ENCODE data around the gene ORC4.
"Not testable (repeated sequence)": the region's sequence is repeated elsewhere in the genome, so short reads cannot be mapped to it uniquely, and the experiment has no call there.

ORC4 gene

DNA sequence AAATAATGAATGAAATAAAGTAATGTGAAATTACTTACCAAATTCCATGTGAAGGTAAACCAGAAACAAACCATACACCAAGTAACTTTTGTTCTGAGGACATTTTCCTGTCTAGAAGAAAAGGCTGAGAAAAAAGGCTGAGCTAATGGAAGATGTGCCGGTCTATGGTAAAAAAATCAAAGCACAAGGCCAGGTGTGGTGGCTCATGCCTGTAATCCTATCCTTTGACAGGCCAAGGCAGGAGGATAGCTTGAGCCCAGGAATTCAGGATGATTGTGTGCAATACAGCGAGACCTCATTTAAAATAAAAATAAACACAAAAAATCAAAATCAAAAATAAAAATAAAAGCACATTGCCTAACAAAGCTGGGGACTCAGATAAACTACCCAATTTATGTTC is 6.7 kb downstream of the ORC4 start:
- DNase-seq, result no peak

DNA sequence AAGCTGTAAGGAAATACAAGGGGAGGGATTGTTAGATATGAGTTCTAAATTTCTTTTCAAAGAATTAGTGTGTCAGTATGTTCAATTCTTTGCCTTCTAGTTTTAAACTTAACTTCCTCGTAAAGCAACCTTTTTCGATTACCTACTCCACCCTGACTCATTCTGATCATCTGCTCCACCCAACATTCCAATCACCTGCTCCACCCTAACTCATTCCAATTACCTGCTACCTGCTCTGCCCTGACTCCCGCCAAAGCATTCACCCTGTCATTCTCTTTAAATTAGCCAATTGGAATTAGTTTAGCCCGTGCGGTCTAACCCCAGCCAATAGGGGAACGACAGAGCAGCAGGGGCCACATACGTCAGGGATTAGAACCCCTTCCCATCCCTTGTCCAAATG is 12.1 kb downstream of the ORC4 start:
- DNase-seq, result not testable (repeated sequence)

DNA sequence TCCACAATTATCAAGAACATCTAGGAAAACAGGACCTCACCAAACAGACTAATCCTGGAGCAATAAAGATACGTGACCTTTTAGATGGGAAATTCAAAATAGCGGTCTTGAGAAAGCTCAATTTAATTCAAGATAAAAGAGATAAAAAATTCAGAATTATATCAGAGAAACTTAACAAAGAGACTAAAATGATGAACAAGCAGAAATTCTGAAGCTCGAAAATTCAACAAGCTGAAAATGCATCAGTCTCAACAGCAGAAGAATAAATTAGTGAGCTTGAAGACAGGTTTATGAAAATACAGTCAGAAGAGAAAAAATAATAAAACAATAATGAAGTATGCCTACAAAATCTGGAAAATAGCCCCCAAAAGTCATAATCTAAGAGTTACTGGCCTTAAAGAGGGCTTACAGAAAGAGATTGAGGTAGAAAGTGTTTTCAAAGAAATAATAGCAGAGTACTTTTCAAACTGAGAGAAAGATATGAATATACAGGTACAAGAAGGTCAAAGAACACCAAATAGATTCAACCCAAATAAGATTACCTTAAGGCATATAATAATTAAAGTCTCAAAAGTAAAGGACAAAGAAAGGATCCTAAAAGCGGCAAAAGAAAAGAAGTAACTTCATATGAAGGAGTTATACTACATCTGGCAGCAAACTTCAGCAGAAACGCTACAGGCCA is 13.2 kb downstream of the ORC4 start:
- DNase-seq, result no peak

DNA sequence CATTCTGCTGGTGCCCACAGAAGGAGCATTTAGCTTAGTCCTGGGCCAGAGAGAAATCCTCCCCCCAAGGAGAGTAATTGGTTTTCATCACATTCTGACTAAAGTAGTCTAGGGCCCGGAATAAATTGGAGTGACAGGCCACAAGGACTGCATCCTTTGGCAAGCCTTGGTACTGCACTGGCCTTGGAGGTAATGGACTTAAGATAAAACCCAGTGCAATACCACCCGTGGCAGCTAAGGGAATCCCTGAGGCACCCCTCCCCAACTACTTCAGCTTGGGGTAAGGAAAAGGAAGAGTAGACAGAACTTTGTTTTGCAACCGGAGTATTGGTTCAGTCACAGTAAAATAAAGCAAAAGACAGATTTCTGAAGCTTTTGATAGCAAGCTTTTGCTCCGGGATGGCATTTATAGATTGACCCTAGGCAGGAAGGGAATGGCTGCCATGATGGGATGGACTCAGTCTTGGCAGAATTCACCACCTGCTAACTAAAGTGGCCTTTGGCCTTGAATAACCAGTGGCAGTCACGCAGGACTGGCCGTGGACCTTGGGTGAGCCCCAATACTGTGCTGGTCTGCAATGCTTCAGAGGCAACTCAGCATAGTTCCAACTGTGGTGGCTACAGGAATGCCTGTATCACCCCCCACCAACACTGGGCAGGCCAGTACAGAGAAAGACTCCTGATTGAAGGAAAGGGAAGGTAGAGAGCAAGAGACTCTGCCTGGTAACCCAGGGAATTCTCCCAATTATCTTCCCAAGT is 14.1 kb downstream of the ORC4 start:
- DNase-seq, result no peak

DNA sequence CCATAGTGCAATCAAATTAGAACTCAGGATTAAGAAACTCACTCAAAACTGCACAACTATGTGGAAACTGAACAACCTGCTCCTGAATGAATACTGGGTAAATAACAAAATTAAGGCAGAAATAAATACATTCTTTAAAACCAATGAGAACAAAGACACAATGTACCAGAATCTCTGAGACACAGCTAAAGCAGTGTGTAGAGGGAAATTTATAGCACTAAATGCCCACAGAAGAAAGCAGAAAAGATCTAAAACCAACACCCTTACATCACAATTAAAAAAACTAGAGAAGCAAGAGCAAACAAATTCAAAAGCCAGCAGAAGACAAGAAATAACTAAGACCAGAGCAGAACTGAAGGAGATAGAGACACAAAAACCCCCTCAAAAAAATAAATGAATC is 18.1 kb downstream of the ORC4 start:
- DNase-seq, result not testable (repeated sequence)

DNA sequence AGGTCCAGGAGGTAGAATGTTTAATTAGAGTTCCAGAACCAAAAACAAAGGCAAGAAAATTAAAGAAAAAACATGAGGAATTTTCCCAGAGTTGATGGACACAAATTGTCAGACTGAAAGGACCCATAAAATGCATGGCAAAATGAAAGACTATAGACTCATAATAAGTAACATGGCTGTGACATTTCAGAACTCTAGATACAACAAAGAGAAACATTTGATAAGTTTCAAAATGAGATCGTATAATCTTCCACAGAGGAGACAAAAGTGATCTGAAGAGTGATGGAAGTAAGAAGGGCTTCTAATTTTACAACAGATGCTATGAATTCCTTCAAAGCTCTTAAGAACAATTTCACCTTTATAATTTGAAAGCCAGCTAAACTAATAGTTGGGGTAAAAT is 20.4 kb downstream of the ORC4 start:
- no peak for DNase-seq

DNA sequence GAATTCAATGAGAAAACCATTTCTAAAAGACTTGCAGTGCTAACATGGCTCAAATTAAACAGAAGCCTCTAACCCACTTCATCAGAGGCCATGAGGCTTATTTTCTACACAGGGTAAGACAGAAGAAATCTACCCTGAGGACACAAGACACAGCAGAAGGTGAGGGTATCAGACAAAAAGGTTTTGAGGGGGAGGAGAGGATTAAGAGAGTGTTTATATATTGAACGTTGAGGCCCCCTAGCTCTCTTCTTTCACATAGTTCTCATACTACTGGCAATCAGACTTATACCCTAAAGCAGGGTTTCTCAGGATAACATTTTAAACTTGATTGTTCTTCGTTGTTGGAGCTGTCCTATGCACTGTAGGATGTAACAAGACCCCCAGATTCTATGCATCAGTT is 21.4 kb downstream of the ORC4 start:
- DNase-seq, result no peak

DNA sequence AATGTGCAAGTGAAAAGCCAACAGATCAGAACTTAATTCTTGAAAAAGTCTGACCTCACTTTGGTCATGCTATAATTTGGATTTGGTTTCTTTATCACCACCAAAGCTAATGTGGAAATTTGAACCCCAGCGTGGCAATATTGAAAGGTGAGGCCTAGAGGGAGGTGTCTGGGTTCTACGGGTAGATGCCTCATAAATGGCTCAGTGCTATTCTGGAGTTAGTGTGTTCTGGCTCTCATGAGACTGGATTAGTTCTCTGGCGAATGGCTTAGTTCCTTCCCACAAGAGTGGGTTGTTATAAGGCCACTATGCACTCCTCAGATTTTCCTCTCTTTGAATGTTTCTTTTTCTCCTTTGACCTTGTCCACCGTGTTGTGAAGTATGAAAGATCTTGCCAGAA is 22.3 kb downstream of the ORC4 start:
- DNase-seq, result no peak

DNA sequence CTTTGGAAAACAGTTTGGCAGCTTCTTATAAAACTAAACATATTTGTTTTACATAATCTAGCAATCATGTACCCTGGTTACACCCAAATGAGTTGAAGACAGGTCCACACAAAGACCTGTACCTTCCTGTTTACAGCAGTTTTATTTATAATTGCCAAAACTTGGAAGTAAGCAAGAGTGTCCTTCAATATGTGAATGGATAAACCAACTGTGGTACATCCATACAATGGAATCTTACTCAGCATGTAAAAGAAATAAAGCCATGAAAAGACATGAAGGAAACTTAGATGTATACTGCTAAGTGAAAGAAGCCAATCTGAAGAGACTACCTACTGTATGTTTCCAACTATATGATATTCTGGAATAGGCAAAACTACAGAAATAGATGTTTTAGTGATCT is 23.7 kb downstream of the ORC4 start:
- DNase-seq, result no peak

DNA sequence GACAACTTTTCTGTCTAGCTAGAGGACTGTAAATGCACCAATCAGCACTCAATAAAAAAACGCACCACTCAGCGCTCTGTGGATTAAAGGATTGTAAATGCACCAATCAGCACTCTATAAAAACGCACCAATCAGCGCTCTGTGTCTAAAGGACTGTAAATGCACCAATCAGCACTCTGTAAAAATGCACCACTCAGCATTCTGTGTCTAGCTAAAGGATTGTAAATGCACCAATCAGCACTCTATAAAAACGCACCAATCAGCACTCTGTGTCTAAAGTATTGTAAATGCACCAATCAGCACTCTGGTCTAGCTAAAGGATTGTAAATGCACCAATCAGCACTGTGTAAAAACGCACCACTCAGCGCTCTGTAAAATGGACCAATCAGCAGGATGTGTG is 25.6 kb downstream of the ORC4 start:
- DNase-seq, result not testable (repeated sequence)

DNA sequence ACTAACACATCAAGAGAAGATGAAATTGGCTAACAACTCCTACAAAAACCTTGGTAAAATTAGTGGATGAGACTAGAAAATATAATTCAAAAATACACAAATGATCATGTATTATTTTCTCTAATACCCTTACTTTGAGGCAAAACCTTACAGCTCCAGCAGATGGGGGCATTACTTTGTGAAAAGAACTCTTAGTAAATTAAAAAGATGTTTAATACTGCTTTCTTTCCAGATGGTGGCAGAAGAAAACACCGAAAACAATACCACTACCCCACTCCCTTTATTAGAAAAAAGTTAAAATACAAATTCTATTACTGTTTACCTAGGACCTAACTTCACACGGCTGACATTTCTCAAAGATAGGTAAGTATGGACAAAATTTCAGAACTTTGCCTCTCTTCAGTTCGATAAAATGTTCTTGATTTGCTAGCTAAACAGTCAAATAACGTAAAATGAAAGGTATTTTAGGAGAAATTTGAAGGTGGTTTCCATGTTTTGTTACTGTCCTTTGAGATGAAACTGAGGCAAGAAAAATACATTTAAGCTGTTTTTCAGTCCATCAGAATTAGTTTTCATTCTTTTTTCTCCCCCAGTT is 30.6 kb downstream of the ORC4 start:
- peak; percentile 2 for DNase-seq

DNA sequence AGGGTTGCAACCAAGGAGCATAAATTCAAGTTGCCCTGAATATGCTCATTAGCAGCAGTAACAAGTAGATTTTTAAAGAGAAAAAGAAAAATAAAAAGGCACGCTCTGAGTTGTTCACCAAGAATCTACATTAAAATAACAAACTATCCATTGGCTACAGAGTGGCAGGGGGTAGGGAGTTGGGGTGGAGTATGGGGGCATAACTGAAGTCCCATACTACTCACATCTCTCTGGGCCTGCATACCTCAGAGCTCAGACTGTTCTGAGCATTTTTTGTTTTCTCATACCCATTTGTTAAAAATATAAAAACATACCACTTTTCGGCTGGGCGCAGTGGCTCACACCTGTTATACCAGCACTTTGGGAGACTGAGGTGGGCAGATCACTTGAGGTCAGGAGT is 31.4 kb downstream of the ORC4 start:
- no peak for DNase-seq

DNA sequence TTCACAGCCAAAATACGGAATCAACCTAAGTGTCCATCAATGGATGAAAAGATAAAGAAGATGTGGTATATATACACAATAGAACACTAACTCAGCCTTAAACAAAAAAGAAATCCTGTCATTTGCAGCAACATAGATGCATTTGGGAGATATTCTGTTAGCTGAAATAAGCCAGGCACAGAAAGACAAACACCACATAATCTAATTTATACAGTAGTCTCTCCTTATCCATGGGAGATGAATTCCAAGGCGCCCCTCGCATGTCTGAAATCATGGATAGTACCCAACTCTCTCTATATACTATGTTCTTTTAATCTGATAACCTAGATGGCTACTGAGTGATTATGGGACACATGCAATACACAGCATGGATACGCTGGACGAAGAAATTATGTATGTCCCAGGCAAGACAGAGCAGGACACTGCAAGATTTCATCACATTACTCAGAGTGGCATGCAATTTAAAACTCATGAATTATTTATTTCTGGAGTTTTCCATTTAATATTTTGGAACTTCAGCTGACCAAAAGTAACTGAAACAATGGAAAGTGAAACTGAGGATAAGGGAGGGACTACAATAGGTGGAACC is 39.5 kb downstream of the ORC4 start:
- DNase-seq, result no peak

DNA sequence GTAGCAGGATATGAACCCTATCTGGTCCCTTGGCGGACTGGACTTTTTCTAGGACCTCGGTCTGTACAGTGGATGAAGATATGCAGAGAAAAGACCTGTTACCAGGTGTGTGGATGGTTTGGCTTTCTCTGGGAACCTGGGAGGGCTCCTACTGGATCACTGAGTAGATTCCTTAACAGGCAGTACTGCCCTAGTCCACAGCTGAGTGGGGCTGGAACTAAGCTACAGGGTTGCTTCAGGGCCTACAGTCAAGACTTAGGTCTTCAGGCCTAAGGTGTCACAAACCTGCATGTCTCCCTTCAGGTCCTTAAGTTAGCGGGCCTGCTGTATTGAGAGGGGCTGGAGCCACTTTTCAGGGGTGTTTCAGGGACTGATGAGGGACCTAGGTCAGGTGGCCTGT is 42.9 kb downstream of the ORC4 start:
- DNase-seq, result no peak

DNA sequence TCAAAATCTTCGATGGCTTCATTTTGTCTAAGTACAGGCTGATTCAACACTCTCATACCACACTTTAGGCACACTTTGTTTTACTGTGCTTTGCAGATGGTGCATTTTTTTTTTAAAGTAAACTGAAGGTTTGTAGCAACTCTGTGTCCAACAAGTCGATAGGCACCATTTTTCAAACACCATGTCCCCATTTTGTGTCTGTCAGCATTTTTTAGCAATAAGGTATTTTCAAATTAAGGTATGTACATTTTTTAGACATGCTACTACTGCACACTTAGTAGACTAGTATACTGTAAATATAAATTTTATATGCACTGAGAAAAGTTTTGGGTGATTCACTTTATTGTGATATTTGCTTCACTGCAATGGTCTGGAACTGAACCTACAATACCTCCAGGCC is 44.4 kb downstream of the ORC4 start:
- no peak for DNase-seq

DNA sequence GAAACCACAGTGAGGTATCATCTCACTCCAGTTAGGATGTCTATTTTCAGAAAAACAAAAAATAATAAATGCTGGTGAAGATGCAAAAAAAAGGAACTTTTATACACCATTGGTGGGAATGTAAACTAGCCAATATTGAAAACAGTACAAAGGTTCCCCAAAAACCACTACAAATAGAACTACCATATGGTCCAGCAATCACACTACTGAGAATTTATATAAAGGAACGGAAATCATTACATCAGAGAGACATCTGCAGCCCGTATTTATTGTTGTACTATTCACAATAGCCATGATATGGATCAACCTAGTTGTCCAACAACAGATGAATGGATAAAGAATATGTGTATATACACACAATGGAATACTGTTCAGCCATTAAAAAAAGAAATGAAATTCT is 52.0 kb downstream of the ORC4 start:
- DNase-seq, result no peak

DNA sequence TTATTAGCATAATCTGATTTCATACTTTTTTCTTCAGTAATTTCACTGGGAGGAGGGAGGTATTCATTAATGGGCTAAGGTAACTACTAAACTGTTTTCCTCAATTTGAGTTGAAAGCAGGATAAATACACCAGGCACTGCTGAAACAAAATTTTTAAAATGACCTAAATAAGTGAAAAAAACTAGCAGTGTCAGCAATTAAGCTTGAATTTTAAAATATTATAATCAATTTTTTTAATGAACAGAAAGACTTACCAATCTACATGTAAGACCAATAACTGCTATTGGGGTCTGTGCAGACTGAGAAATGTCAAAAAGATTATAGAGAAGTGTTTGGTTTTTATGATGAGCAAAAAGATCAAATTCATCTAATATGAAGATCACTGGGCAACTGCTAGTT is 68.4 kb downstream of the ORC4 start:
- no peak for DNase-seq

DNA sequence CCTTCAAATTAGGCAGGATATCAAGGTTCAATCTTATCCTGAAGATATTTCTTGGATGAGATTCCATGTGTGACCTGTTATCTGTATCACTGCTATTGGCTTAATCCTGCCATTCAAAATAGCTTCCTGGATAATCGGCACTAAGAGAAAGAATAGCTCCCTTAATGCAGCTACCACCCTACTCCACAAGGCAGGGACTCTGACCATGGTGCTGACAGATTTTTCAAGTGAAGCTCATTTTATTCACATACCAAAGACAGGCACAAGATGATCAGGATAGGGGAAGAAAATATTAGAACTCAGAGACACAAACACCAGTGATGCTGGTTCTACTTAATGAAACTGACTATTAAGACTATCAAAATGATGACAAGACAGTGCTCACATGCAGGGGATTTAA is 74.9 kb downstream of the ORC4 start:
- no peak for DNase-seq

DNA sequence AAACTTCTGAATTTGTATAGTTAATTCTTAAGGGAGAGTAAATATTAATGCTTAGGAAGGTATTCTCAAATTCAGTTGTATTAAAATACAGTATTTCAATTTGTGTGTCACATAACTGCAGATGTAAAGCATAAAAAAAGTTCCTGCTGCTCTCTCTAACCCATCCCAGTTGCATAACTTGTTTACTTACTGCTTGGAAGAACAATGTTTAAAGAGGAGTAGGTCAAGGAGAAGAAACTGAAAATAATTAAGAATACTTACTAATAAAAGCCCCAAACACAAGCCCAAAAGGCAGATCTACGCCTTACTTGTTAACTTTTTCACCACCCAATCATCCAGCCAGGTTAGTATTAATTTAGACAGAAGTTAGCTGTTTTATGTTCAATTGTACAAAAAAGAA is 81.2 kb downstream of the ORC4 start:
- no peak for DNase-seq

DNA sequence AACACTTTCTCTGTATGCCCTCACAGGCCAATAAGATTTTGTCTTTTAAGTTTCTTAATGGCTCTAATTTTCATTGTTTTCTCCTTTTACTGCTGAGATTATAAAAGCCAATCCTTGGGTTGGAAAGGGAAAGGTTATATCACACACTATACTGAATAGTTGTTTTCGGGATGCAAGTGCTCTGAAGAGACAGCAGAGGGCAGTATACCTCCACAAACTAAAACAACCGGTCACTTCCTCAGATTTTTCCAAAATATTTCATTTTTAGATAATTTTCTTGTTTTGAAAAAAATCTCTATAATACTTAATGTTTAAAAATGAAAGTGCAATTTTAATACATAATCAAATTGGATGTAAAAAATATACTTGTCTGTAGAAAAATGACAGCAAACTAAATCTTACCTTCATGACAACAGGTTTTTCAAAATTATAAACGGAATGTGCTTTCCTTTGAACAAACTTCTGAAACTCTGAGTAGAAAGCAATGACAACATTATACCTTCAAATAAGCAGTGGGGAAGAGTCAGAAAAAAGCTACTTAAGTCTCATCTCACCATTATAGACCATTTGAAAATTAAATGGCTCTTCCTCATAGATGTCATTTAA is 82.7 kb downstream of the ORC4 start:
- DNase-seq, result peak; percentile 18

DNA sequence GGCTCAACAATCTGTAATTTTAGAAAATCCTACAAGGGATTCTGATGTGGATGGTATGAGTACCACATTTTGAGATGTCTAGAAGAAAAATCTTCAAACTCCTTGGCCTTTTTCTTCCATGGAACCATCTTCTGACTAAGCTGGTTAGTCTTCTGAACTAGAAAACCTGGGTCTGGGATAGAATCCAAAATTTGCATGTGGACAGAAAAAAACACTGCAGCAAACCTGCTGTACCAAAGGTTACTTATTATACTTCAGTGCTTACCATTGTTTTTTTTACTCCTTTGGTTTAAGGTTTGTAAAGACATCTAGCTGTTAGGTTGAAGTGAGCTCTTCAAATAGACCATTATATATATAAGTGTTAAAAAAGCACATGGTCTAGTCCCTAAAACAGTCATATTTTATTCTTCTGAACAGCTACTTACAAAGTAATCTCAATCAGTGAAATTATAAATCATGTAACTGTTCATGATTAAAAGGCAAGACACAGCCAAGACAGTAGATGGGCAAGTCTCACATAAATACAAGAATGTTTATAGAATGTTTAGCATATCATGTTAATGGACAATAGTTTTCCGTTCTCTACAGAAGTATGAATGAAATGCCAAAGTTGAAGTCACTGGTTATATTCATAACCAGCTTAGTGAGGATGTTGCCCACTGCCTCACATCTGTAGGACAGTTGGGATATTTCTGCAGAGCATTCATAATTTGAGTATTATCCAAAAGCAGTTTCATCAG is 85.5 kb downstream of the ORC4 start:
- DNase-seq, result no peak

DNA sequence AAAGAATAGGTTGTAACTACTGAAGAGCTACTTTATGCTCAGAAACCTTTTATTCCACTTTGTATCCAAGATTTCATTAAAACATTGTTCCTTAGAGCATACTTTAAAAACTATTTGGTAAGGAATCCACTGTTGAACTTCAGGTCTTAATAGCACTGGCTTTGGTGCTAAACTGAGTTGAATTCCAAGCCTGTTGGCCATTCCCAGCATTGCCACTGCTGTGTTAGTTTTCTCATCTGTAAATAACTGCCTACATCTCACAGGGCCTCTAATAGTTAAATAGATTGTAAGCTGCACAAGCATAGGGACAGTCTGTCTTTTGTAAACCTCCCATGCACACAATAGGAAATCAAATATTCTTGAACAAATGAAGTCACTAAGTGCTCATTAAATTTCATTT is 86.6 kb downstream of the ORC4 start:
- DNase-seq, result no peak

DNA sequence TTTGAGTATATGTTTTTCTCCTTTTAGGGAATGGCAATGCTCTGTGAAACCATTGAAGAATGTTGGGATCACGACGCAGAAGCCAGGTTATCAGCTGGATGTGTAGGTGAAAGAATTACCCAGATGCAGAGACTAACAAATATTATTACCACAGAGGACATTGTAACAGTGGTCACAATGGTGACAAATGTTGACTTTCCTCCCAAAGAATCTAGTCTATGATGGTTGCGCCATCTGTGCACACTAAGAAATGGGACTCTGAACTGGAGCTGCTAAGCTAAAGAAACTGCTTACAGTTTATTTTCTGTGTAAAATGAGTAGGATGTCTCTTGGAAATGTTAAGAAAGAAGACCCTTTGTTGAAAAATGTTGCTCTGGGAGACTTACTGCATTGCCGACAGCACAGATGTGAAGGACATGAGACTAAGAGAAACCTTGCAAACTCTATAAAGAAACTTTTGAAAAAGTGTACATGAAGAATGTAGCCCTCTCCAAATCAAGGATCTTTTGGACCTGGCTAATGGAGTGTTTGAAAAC is 93.4 kb downstream of the ORC4 start:
- DNase-seq, result no peak

Data from NCI-H146 (cell line).